IMR-90 (cell line): ENCODE data around the gene GLIS1.

Source experiments
- FOS ChIP-seq: fragments of 150-350 bp; IDR thresholded peaks from 2 replicates; pipeline ENCODE4 v1.6.1; 2016; ENCODE audit warnings: low read depth, low read length
- MAFK ChIP-seq: IDR thresholded peaks from 2 replicates; pipeline ENCODE4 v1.6.1; 2012; ENCODE audit warnings: low read depth, low read length, improper control_type of control experiment
- MAZ ChIP-seq: IDR thresholded peaks from 2 replicates; pipeline ENCODE4 v1.6.1; 2012; ENCODE audit warnings: low read depth, mild to moderate bottlenecking, low read length, improper control_type of control experiment, moderate library complexity, borderline replicate concordance
- NFE2L2 ChIP-seq: fragments of 150-350 bp; IDR thresholded peaks from 2 replicates; pipeline ENCODE4 v1.6.1; 2016; ENCODE audit warnings: low read depth, mild to moderate bottlenecking, low read length
- POLR2A ChIP-seq: IDR thresholded peaks from 2 replicates; pipeline ENCODE4 v1.6.1; 2012; ENCODE audit warnings: mild to moderate bottlenecking, low read depth, low read length
- RAD21 ChIP-seq: IDR thresholded peaks from 2 replicates; pipeline ENCODE4 v1.6.1; 2012; ENCODE audit warnings: low read length, improper control_type of control experiment
- RCOR1 ChIP-seq: IDR thresholded peaks from 2 replicates; pipeline ENCODE4 v1.6.1; 2012; ENCODE audit warnings: mild to moderate bottlenecking, low read length, improper control_type of control experiment; ENCODE audit not compliant: insufficient replicate concordance
- RFX5 ChIP-seq: IDR thresholded peaks from 2 replicates; pipeline ENCODE4 v1.8.0; 2012; ENCODE audit warnings: low read depth, mild to moderate bottlenecking, low read length, moderate library complexity
- SMC3 ChIP-seq: fragments of 150-350 bp; IDR thresholded peaks from 2 replicates; pipeline ENCODE4 v1.6.1; 2016; ENCODE audit warnings: low read depth, mild to moderate bottlenecking, antibody characterized with exemption, low read length, moderate library complexity
- TF ChIP-seq, protein P1 (sequence below): conservative IDR thresholded peaks from 2 replicates; pipeline ENCODE4 v1.5.1; 2012; ENCODE audit warnings: mild to moderate bottlenecking, low read depth, low read length, improper control_type of control experiment
- TF ChIP-seq, protein P2 (sequence below): fragments of 150-350 bp; IDR thresholded peaks from 2 replicates; pipeline ENCODE4 v1.6.1; 2017; ENCODE audit warnings: mild to moderate bottlenecking, antibody characterized with exemption, low read length, low read depth

DNA sequence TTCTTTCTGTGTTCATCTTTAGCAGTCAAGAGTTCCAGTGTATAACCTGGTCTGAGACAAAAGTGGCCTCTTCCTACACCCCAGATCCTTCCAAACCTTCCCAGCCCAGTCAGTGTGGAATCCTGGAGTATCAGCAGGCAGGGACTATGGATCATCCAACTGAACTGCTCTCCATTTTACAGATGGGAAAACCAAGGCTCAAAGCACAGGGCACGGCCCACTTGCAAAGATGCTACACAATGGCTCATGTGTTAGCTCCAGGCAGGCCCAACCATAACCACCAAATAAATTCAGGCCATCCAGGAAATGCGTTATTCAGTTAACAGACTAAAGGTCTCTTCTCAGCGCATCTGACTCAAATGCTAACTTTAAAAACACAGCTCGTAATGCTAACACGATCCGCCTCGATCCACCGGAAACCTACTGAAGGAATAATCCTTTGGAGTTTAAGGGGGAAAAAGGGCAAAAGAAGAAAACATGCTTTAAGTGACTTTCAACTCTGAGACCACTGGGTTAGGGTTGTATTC is 7.1 kb downstream of the GLIS1 start:
- TF ChIP-seq, protein P1, sequence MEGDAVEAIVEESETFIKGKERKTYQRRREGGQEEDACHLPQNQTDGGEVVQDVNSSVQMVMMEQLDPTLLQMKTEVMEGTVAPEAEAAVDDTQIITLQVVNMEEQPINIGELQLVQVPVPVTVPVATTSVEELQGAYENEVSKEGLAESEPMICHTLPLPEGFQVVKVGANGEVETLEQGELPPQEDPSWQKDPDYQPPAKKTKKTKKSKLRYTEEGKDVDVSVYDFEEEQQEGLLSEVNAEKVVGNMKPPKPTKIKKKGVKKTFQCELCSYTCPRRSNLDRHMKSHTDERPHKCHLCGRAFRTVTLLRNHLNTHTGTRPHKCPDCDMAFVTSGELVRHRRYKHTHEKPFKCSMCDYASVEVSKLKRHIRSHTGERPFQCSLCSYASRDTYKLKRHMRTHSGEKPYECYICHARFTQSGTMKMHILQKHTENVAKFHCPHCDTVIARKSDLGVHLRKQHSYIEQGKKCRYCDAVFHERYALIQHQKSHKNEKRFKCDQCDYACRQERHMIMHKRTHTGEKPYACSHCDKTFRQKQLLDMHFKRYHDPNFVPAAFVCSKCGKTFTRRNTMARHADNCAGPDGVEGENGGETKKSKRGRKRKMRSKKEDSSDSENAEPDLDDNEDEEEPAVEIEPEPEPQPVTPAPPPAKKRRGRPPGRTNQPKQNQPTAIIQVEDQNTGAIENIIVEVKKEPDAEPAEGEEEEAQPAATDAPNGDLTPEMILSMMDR: no peak
- TF ChIP-seq RFX5: no peak
- TF ChIP-seq POLR2A: no peak
- no peak for TF ChIP-seq SMC3
- TF ChIP-seq RCOR1: no peak
- no peak for TF ChIP-seq MAZ
- TF ChIP-seq, protein P2, sequence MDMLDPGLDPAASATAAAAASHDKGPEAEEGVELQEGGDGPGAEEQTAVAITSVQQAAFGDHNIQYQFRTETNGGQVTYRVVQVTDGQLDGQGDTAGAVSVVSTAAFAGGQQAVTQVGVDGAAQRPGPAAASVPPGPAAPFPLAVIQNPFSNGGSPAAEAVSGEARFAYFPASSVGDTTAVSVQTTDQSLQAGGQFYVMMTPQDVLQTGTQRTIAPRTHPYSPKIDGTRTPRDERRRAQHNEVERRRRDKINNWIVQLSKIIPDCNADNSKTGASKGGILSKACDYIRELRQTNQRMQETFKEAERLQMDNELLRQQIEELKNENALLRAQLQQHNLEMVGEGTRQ: no peak
- TF ChIP-seq RAD21: no peak
- TF ChIP-seq MAFK: no peak
- TF ChIP-seq FOS: no peak
- no peak for TF ChIP-seq NFE2L2
